Fibroblast of skin of abdomen (primary cell): ENCODE data around the gene BRIP1.
"Not testable (repeated sequence)": the region's sequence is repeated elsewhere in the genome, so short reads cannot be mapped to it uniquely, and the experiment has no call there.

Experiments used
- DNase-seq: peaks from one replicate; pipeline ENCODE4 v3.0.0-alpha.2; 2013

The BRIP1 gene

GRCh38 chr17:61799812-61800484, 63.4 kb downstream of the BRIP1 start:
- DNase-seq, result no peak

- no peak for DNase-seq
Measured at GRCh38 chr17:61797283-61797682, 66.0 kb downstream of the BRIP1 start.

GRCh38 chr17:61795546-61795945, 67.8 kb downstream of the BRIP1 start:
- no peak for DNase-seq

- DNase-seq, result no peak
Measured at GRCh38 chr17:61794792-61795191, 68.5 kb downstream of the BRIP1 start.

GRCh38 chr17:61794242-61794641, 69.1 kb downstream of the BRIP1 start:
- DNase-seq, result no peak

GRCh38 chr17:61793565-61793964, 69.8 kb downstream of the BRIP1 start:
- DNase-seq, result no peak

- DNase-seq, result no peak
Measured at GRCh38 chr17:61789872-61790271, 73.5 kb downstream of the BRIP1 start.

GRCh38 chr17:61786088-61786487, 77.2 kb downstream of the BRIP1 start:
- DNase-seq, result no peak

GRCh38 chr17:61784510-61784909, 78.8 kb downstream of the BRIP1 start:
- no peak for DNase-seq

- no peak for DNase-seq
Measured at GRCh38 chr17:61783556-61784304, 79.6 kb downstream of the BRIP1 start.

GRCh38 chr17:61783120-61783519, 80.2 kb downstream of the BRIP1 start:
- DNase-seq, result no peak

GRCh38 chr17:61782683-61783082, 80.6 kb downstream of the BRIP1 start:
- no peak for DNase-seq

- DNase-seq, result no peak
Measured at GRCh38 chr17:61775364-61775763, 88.0 kb downstream of the BRIP1 start.

GRCh38 chr17:61774724-61775123, 88.6 kb downstream of the BRIP1 start:
- no peak for DNase-seq

- not testable (repeated sequence) for DNase-seq
Measured at GRCh38 chr17:61774087-61774486, 89.2 kb downstream of the BRIP1 start.

- DNase-seq, result peak; percentile 75
Measured at GRCh38 chr17:61770752-61771533, 92.4 kb downstream of the BRIP1 start.

GRCh38 chr17:61770043-61770442, 93.3 kb downstream of the BRIP1 start:
- DNase-seq, result peak; percentile 4

GRCh38 chr17:61768405-61768804, 94.9 kb downstream of the BRIP1 start:
- no peak for DNase-seq

- DNase-seq, result peak; percentile 34
Measured at GRCh38 chr17:61766520-61766919, 96.8 kb downstream of the BRIP1 start.

- DNase-seq, result no peak
Measured at GRCh38 chr17:61764846-61765245, 98.5 kb downstream of the BRIP1 start.

- DNase-seq, result no peak
Measured at GRCh38 chr17:61761827-61762226, 101.5 kb downstream of the BRIP1 start.

GRCh38 chr17:61759362-61759761, 104.0 kb downstream of the BRIP1 start:
- DNase-seq, result no peak

GRCh38 chr17:61758430-61758829, 104.9 kb downstream of the BRIP1 start:
- DNase-seq, result no peak
